ENCODE data around the gene ARHGEF1. TPM values are rescaled to one million over a fixed set of nuclear protein-coding genes. Genes with fewer than 3 reads are reported as not detected.
A peak's percentile ranks its signal among the peaks of the same experiment; 100 is the strongest.

ARHGEF1 gene
- polyA plus RNA-seq (2011; rRNA removed), result 19.5 and 24.1 TPM in 2 replicates
- polyA minus RNA-seq (2011; rRNA and poly(A)+ RNA removed), result 14.5 and 20.2 TPM in 2 replicates

DNA sequence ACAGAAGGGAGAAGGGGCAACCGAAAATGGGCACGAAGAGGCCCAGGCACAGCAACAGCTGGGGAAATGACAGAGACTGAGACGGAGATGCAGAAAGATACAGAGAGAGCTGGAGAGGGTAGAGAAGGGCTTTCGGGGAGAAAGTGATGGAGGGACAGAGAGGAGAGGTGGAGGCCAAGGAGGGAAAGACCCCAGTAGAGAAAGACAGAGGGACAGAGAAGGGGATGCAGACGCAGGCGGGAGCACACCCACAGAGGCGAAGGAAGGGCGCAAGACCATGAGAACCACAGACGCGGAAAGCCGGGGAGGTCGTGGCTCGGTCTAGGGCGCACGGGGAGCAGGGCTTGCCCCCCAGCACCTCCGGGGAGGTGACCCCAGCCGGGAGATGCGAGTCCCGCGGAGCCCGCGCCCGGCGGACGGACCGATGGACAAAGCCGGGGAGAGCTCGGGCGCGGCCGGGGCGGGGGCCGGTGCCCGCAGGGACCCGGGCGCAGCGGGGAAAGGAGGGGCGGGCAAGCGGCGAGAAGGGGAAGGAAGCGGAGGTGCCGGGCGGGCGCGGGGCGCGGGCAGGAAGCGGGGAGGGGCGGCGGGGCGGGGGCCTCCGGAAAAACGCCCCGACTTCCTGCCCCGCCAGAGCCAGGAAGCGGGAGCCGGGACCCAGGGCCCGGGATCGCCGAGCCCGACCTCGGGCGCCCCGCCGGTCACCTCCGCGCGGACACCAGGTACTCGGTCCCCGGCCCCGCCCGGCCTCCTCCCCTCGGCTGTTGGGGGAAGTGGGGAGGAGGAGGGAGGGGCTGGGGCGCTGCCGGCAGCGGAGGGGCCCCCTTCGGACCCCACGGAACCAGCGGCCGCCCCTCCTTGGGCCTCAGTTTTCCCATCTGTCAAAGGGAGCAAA, at the start of gene ARHGEF1:
Gene ARHGEF1 (plus strand): TSS at position 617 of the 895 bp plus-strand sequence. CDS start 4,899 bp downstream, outside the sequence.
- no peak within 1 kb of the TSS for H3K27ac ChIP-seq (ENCODE audit: low read depth, low read length)
- peak within 1 kb of the TSS; percentile 86 for H3K4me3 ChIP-seq (ENCODE audit: low read depth, low read length)
- no peak for DNase-seq (ENCODE audit: low read depth, low spot score)
- H3K27me3 ChIP-seq (ENCODE audit: control insufficient read depth, insufficient read depth, low read length), result peaks cover 14% of the 10 kb centered on the region
- TF ChIP-seq, protein P1, sequence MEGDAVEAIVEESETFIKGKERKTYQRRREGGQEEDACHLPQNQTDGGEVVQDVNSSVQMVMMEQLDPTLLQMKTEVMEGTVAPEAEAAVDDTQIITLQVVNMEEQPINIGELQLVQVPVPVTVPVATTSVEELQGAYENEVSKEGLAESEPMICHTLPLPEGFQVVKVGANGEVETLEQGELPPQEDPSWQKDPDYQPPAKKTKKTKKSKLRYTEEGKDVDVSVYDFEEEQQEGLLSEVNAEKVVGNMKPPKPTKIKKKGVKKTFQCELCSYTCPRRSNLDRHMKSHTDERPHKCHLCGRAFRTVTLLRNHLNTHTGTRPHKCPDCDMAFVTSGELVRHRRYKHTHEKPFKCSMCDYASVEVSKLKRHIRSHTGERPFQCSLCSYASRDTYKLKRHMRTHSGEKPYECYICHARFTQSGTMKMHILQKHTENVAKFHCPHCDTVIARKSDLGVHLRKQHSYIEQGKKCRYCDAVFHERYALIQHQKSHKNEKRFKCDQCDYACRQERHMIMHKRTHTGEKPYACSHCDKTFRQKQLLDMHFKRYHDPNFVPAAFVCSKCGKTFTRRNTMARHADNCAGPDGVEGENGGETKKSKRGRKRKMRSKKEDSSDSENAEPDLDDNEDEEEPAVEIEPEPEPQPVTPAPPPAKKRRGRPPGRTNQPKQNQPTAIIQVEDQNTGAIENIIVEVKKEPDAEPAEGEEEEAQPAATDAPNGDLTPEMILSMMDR (IDR thresholded peaks at IDR 0.05; ENCODE audit: low read depth, low read length), result no peak
- POLR2A ChIA-PET, result interaction anchor here (1.3 to 2.2 kb wide), 2 partner anchors 10 to 23 kb away, joined by 3 to 16 read pairs; partner anchors contain the start of gene RPS19
- CTCF ChIA-PET, result no interaction called here
- 0 out of 2 replicates have a peak, but pooled peaks cover 4% of the 10 kb centered on the region for H3K9me3 ChIP-seq (ENCODE audit: control insufficient read depth, insufficient read depth, low read length)

DNA sequence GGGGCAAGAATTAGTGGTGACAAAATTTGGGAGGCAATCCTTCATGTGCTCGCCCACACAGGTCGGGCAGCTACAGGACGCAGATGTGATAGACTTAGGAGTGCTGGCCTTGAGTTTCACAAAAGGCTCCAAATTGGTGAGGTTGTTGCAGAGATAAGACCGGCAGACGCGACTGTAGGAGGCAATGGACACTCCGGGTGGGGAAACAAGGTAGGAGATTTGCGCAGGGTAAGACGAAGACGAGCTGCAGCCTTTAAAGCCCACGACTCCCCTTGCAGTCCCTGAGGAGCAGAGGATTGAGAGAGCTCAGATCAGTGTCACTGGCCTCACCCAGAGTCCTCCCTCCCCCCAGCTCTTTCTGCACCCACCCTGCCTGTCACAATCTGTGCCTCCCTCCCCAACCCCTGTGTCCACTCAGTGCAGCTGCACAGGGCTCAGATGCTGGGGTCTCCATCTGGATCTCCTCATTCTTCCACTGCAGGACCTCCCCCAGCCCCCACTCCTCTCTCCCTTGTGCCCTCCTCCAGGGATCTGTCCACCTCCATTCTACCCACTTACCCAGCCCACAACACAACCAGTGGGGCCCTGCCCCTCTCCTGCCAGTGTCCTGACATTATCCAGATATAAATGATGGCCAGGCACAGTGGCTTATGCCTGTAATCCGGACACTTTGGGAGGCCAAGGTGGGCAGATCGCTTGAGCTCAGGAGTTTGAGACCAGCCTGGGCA, 44.8 kb upstream of the ARHGEF1 start:
- no peak overlapping the region for H3K4me3 ChIP-seq (ENCODE audit: low read depth, low read length)
- ChIA-PET POLR2A (no interaction called here), CTCF (interaction anchor here (1.0 kb wide), 1 partner anchor 52 kb away, joined by 3 read pairs; no protein-coding TSS in a partner anchor)
- TF ChIP-seq, protein P1 (IDR thresholded peaks at IDR 0.05; ENCODE audit: low read depth, low read length), result no peak
- H3K27ac ChIP-seq (ENCODE audit: low read depth, low read length), result no peak overlapping the region
- H3K9me3 ChIP-seq (ENCODE audit: control insufficient read depth, insufficient read depth, low read length), result no peaks in the 10 kb centered on the region
- no peak for DNase-seq (ENCODE audit: low read depth, low spot score)
- H3K27me3 ChIP-seq (ENCODE audit: control insufficient read depth, insufficient read depth, low read length), result peaks cover 19% of the 10 kb centered on the region

GRCh38 chr19:41839211-41839610, 43.8 kb upstream of the ARHGEF1 start:
- Histone ChIP-seq H3K27me3 (ENCODE audit: control insufficient read depth, insufficient read depth, low read length) (peaks cover 19% of the 10 kb centered on the region), H3K4me3 (ENCODE audit: low read depth, low read length) (no peak overlapping the region), H3K9me3 (ENCODE audit: control insufficient read depth, insufficient read depth, low read length) (no peaks in the 10 kb centered on the region), H3K27ac (ENCODE audit: low read depth, low read length) (no peak overlapping the region)
- no peak for DNase-seq (ENCODE audit: low read depth, low spot score)
- ChIA-PET CTCF (no interaction called here), POLR2A (no interaction called here)
- TF ChIP-seq, protein P1 (IDR thresholded peaks at IDR 0.05; ENCODE audit: low read depth, low read length), result no peak

GRCh38 chr19:41843371-41843770, 39.6 kb upstream of the ARHGEF1 start:
- peaks cover 5% of the 10 kb centered on the region; the same call in 1 of the 2 replicates for H3K9me3 ChIP-seq (ENCODE audit: control insufficient read depth, insufficient read depth, low read length)
- POLR2A ChIA-PET, result no interaction called here
- peaks cover 15% of the 10 kb centered on the region for H3K27me3 ChIP-seq (ENCODE audit: control insufficient read depth, insufficient read depth, low read length)
- H3K27ac ChIP-seq (ENCODE audit: low read depth, low read length), result no peak overlapping the region
- CTCF ChIA-PET, result interaction anchor here (0.6 kb wide), 1 partner anchor 86 kb away, joined by 3 read pairs; no protein-coding TSS in a partner anchor
- TF ChIP-seq, protein P1 (IDR thresholded peaks at IDR 0.05; ENCODE audit: low read depth, low read length), result no peak
- no peak overlapping the region for H3K4me3 ChIP-seq (ENCODE audit: low read depth, low read length)
- no peak for DNase-seq (ENCODE audit: low read depth, low spot score)
